ENCODE measurements around the gene LRP1B. TPM values are rescaled to one million over a fixed set of nuclear protein-coding genes. Genes with fewer than 3 reads are reported as not detected.

Gene LRP1B
- total RNA-seq, 2 donors from 2014 or later, result 0.79 to 1.8 TPM

GRCh38 chr2:140473851-140474250, 1657.0 kb downstream of the LRP1B start:
- no peak overlapping the region for H3K27ac ChIP-seq (ENCODE audit: low read depth, low read length)
- Mint-ChIP-seq H3K4me3 (no peak overlapping the region), H3K36me3 (ENCODE audit: low read depth) (no peaks in the 10 kb centered on the region), H3K27ac (peak overlapping the region; percentile 36), H3K27me3 (ENCODE audit: insufficient read depth) (no peaks in the 10 kb centered on the region), H3K4me1 (peaks cover 24% of the 10 kb centered on the region), H3K9me3 (no peaks in the 10 kb centered on the region)
- no peak overlapping the region for H3K9ac ChIP-seq (ENCODE audit: extremely low read depth, low read length, poor library complexity, severe bottlenecking)
- WGBS, 2 experiments (ENCODE audit: insufficient coverage in 1 of 2, insufficient read length in 1 of 2), result 57% methylated on average over 1 of the region's 1 CpG; no CpG with 5 or more reads in 1 of the 2 experiments
- no peaks in the 10 kb centered on the region for H3K27me3 ChIP-seq (ENCODE audit: control insufficient read depth, insufficient read depth, low read length, poor library complexity, severe bottlenecking)
- TF ChIP-seq CTCF (conservative IDR thresholded peaks at IDR 0.05), result no peak
- no peaks in the 10 kb centered on the region for H3K9me3 ChIP-seq (ENCODE audit: control insufficient read depth, low read length)
- DNase-seq, result no peak
- H3K36me3 ChIP-seq (ENCODE audit: control insufficient read depth, insufficient read depth, low read length), result no peaks in the 10 kb centered on the region
- no peak overlapping the region for H3K4me3 ChIP-seq (ENCODE audit: low read length)
- H3K4me1 ChIP-seq (ENCODE audit: control insufficient read depth, insufficient read depth, low read length), result peaks cover 4% of the 10 kb centered on the region

GRCh38 chr2:140472676-140473075, 1658.1 kb downstream of the LRP1B start:
- Histone ChIP-seq H3K27ac (ENCODE audit: low read depth, low read length) (no peak overlapping the region), H3K9ac (ENCODE audit: extremely low read depth, low read length, poor library complexity, severe bottlenecking) (no peak overlapping the region), H3K9me3 (ENCODE audit: control insufficient read depth, low read length) (no peaks in the 10 kb centered on the region), H3K36me3 (ENCODE audit: control insufficient read depth, insufficient read depth, low read length) (no peaks in the 10 kb centered on the region), H3K27me3 (ENCODE audit: control insufficient read depth, insufficient read depth, low read length, poor library complexity, severe bottlenecking) (no peaks in the 10 kb centered on the region), H3K4me3 (ENCODE audit: low read length) (no peak overlapping the region), H3K4me1 (ENCODE audit: control insufficient read depth, insufficient read depth, low read length) (peaks cover 9% of the 10 kb centered on the region)
- no peak for DNase-seq
- Mint-ChIP-seq H3K27ac (no peak overlapping the region), H3K9me3 (no peaks in the 10 kb centered on the region), H3K27me3 (ENCODE audit: insufficient read depth) (no peaks in the 10 kb centered on the region), H3K4me3 (no peak overlapping the region), H3K4me1 (peaks cover 35% of the 10 kb centered on the region), H3K36me3 (ENCODE audit: low read depth) (no peaks in the 10 kb centered on the region)
- 95% methylated on average over 2 of the region's 2 CpGs; no CpG with 5 or more reads in 1 of the 2 experiments for WGBS, 2 experiments (ENCODE audit: insufficient coverage in 1 of 2, insufficient read length in 1 of 2)
- no peak for TF ChIP-seq CTCF (conservative IDR thresholded peaks at IDR 0.05)

GRCh38 chr2:140465301-140465700, 1665.5 kb downstream of the LRP1B start:
- no peak for TF ChIP-seq CTCF (conservative IDR thresholded peaks at IDR 0.05)
- no peaks in the 10 kb centered on the region for H3K27me3 Mint-ChIP-seq (ENCODE audit: insufficient read depth)
- Histone ChIP-seq H3K27me3 (ENCODE audit: control insufficient read depth, insufficient read depth, low read length, poor library complexity, severe bottlenecking) (no peaks in the 10 kb centered on the region), H3K4me3 (ENCODE audit: low read length) (no peak overlapping the region), H3K9ac (ENCODE audit: extremely low read depth, low read length, poor library complexity, severe bottlenecking) (no peak overlapping the region), H3K27ac (ENCODE audit: low read depth, low read length) (no peak overlapping the region), H3K36me3 (ENCODE audit: control insufficient read depth, insufficient read depth, low read length) (no peaks in the 10 kb centered on the region), H3K9me3 (ENCODE audit: control insufficient read depth, low read length) (no peaks in the 10 kb centered on the region), H3K4me1 (ENCODE audit: control insufficient read depth, insufficient read depth, low read length) (peaks cover 5% of the 10 kb centered on the region)
- peaks cover 31% of the 10 kb centered on the region for H3K4me1 Mint-ChIP-seq
- H3K27ac Mint-ChIP-seq, result no peak overlapping the region
- DNase-seq, result no peak
- H3K36me3 Mint-ChIP-seq (ENCODE audit: low read depth), result no peaks in the 10 kb centered on the region
- 100% methylated on average over 1 of the region's 2 CpGs; no CpG with 5 or more reads in 1 of the 2 experiments for WGBS, 2 experiments (ENCODE audit: insufficient coverage in 1 of 2, insufficient read length in 1 of 2)
- H3K9me3 Mint-ChIP-seq, result no peaks in the 10 kb centered on the region
- no peak overlapping the region for H3K4me3 Mint-ChIP-seq
